PC-3 (cell line): Measurements from ENCODE around the gene IL18BP.

Experiments
- EZH2 ChIP-seq: fragments of 300-600 bp; sonication (generic); IDR thresholded peaks from one replicate; pipeline ENCODE4 v1.6.1; 2017; ENCODE audit warnings: antibody characterized with exemption, mild to moderate bottlenecking, low read length; ENCODE audit not compliant: unreplicated experiment
- TF ChIP-seq, protein P1 (sequence below): fragments of 300-600 bp; sonication (generic); conservative IDR thresholded peaks from 2 replicates; pipeline ENCODE4 v1.5.1; 2017; ENCODE audit warnings: antibody characterized with exemption, low read depth, mild to moderate bottlenecking, low read length

DNA sequence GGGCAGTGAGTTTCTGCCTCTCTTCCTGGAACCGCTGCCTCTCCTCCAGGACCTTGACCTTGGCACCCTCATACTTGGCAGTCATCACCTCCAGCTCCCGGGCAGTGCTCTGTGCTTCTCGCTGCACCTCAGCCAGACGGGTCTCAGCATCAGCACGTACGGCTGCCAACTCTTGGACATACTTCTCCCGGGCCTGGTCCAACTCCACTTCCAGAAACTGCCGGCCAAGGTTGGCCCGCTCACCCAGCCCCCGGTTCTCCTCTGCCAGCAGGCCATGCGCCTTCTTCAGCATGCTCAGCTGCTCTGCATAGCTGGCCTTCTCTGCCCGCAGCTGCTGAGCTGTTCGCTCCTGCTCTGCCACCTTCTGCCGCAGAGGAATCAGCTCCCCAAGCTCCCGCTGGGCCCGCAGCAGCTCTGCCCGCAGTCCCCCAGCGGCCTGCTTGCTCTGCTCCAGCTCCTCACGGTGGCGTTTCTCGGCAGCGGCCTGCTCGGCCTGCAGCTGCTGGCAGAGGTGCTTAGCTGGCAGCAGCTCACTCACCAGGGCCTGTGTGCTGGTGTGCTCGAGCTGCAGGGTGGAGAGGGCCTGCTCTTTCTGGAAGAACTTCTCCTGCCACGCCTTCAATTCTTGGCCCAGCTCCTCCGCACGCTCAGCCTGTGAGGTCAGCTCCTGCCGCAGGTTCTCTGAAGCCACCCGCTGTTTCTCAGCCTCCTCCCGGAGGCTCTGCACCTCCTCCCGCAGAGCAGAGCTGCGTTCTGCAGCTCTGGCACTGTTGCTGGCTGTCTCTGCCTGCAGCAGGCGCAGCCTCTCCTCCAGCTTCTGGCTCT lies 14.4 kb downstream of the IL18BP start:
- TF ChIP-seq, protein P1, sequence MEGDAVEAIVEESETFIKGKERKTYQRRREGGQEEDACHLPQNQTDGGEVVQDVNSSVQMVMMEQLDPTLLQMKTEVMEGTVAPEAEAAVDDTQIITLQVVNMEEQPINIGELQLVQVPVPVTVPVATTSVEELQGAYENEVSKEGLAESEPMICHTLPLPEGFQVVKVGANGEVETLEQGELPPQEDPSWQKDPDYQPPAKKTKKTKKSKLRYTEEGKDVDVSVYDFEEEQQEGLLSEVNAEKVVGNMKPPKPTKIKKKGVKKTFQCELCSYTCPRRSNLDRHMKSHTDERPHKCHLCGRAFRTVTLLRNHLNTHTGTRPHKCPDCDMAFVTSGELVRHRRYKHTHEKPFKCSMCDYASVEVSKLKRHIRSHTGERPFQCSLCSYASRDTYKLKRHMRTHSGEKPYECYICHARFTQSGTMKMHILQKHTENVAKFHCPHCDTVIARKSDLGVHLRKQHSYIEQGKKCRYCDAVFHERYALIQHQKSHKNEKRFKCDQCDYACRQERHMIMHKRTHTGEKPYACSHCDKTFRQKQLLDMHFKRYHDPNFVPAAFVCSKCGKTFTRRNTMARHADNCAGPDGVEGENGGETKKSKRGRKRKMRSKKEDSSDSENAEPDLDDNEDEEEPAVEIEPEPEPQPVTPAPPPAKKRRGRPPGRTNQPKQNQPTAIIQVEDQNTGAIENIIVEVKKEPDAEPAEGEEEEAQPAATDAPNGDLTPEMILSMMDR = no peak
- no peak for TF ChIP-seq EZH2
